Measurements from ENCODE around the gene SMTN.

GRCh38 chr22:31094741-31095140, 13.6 kb downstream of the SMTN start:
- TF ChIP-seq MAX (IDR thresholded peaks at IDR 0.05; ENCODE audit: low read depth) (no peak), TAF1 (IDR thresholded peaks at IDR 0.05; ENCODE audit: borderline replicate concordance, low read depth, low read length) (no peak), MXI1 (IDR thresholded peaks at IDR 0.05; ENCODE audit: low read depth, low read length) (no peak)

Measured in SK-N-SH (cell line).